Rectal smooth muscle tissue (tissue), 1 donor: Measurements from ENCODE around the gene TCF4.

Source experiments
- H3K27ac ChIP-seq: one replicate; pipeline ENCODE4 v1.7.0; 2013; ENCODE audit warnings: low read depth, low read length, inconsistent platforms
- H3K27me3 ChIP-seq: one replicate; pipeline ENCODE4 v1.7.0; 2013; ENCODE audit warnings: low read length; ENCODE audit not compliant: control insufficient read depth, insufficient read depth
- H3K36me3 ChIP-seq: one replicate; pipeline ENCODE4 v1.7.0; 2013; ENCODE audit warnings: low read length; ENCODE audit not compliant: control insufficient read depth, insufficient read depth
- H3K4me1 ChIP-seq: one replicate; pipeline ENCODE4 v1.7.0; 2013; ENCODE audit warnings: low read length; ENCODE audit not compliant: control insufficient read depth, insufficient read depth
- H3K4me3 ChIP-seq: one replicate; pipeline ENCODE4 v1.7.0; 2013; ENCODE audit warnings: low read length
- H3K9ac ChIP-seq: one replicate; pipeline ENCODE4 v1.7.0; 2013; ENCODE audit warnings: low read length

The TCF4 gene

GRCh38 chr18:55402731-55403405 is 185.1 kb downstream of the TCF4 start:
- peak overlapping the region; percentile 42 for H3K4me3 ChIP-seq
- H3K27ac ChIP-seq, result peak overlapping the region; percentile 45
- peaks cover 17% of the 10 kb centered on the region for H3K4me1 ChIP-seq

GRCh38 chr18:55401638-55402191 is 186.3 kb downstream of the TCF4 start:
- no peaks in the 10 kb centered on the region for H3K27me3 ChIP-seq
- peaks cover 17% of the 10 kb centered on the region for H3K4me1 ChIP-seq
- H3K36me3 ChIP-seq, result no peaks in the 10 kb centered on the region
- H3K27ac ChIP-seq, result peak overlapping the region; percentile 79
- H3K4me3 ChIP-seq, result peak overlapping the region; percentile 53
- H3K9ac ChIP-seq, result no peak overlapping the region

More at GRCh38 chr18:55402731-55403405, 185.1 kb downstream of the TCF4 start:
- H3K27me3 ChIP-seq, result no peaks in the 10 kb centered on the region
- H3K36me3 ChIP-seq, result no peaks in the 10 kb centered on the region
- H3K9ac ChIP-seq, result no peak overlapping the region

GRCh38 chr18:55400590-55401541 is 187.1 kb downstream of the TCF4 start:
- peak overlapping the region; percentile 53 for H3K4me3 ChIP-seq

GRCh38 chr18:55400081-55400480 is 187.9 kb downstream of the TCF4 start:
- Histone ChIP-seq H3K4me1 (peaks cover 10% of the 10 kb centered on the region), H3K27ac (peak overlapping the region; percentile 0), H3K36me3 (no peaks in the 10 kb centered on the region), H3K27me3 (no peaks in the 10 kb centered on the region), H3K9ac (no peak overlapping the region), H3K4me3 (no peak overlapping the region)

More at GRCh38 chr18:55400590-55401541, 187.1 kb downstream of the TCF4 start:
- Histone ChIP-seq H3K36me3 (no peaks in the 10 kb centered on the region), H3K4me1 (peaks cover 15% of the 10 kb centered on the region), H3K27ac (peak overlapping the region; percentile 79), H3K27me3 (no peaks in the 10 kb centered on the region), H3K9ac (no peak overlapping the region)

- H3K27ac ChIP-seq, result no peak overlapping the region
- H3K9ac ChIP-seq, result no peak overlapping the region
- no peaks in the 10 kb centered on the region for H3K36me3 ChIP-seq
- H3K4me1 ChIP-seq, result peaks cover 10% of the 10 kb centered on the region
- H3K27me3 ChIP-seq, result no peaks in the 10 kb centered on the region
- no peak overlapping the region for H3K4me3 ChIP-seq
Observed at GRCh38 chr18:55398858-55399257, 189.1 kb downstream of the TCF4 start.

GRCh38 chr18:55396979-55397378 is 191.0 kb downstream of the TCF4 start:
- no peak overlapping the region for H3K27ac ChIP-seq
- H3K27me3 ChIP-seq, result no peaks in the 10 kb centered on the region
- H3K4me1 ChIP-seq, result peaks cover 6% of the 10 kb centered on the region
- no peak overlapping the region for H3K4me3 ChIP-seq
- no peak overlapping the region for H3K9ac ChIP-seq
- no peaks in the 10 kb centered on the region for H3K36me3 ChIP-seq

GRCh38 chr18:55396267-55396905 is 191.6 kb downstream of the TCF4 start:
- H3K27ac ChIP-seq, result no peak overlapping the region
- no peaks in the 10 kb centered on the region for H3K36me3 ChIP-seq
- H3K4me1 ChIP-seq, result peaks cover 6% of the 10 kb centered on the region
- H3K4me3 ChIP-seq, result no peak overlapping the region
- H3K27me3 ChIP-seq, result no peaks in the 10 kb centered on the region
- H3K9ac ChIP-seq, result no peak overlapping the region

- Histone ChIP-seq H3K9ac (no peak overlapping the region), H3K4me1 (peaks cover 3% of the 10 kb centered on the region), H3K27ac (no peak overlapping the region), H3K36me3 (no peaks in the 10 kb centered on the region), H3K27me3 (no peaks in the 10 kb centered on the region), H3K4me3 (no peak overlapping the region)
Observed at GRCh38 chr18:55395799-55396198, 192.2 kb downstream of the TCF4 start.

DNA sequence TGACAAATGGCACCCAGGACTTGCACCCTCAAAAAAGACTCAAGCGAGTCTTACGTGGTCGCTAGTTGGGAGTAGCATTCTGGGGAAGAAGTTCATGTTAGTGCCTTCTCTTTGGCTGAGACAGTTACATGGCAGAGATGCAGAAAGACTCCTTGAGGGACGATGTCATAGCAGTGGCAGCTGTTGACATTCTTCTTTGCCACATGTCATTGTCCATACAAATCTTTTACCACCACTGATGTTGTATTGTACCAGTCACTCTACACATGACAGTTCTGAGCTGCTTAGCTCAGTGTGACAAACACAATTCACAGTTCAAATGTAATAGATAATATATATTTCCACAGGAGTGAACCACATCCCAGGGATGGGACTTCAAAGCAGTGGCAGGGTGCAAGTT is 197.1 kb downstream of the TCF4 start:
- no peaks in the 10 kb centered on the region for H3K4me1 ChIP-seq

GRCh38 chr18:55387139-55387984 is 200.6 kb downstream of the TCF4 start:
- Histone ChIP-seq H3K4me3 (no peak overlapping the region), H3K36me3 (no peaks in the 10 kb centered on the region), H3K4me1 (no peaks in the 10 kb centered on the region), H3K9ac (no peak overlapping the region), H3K27me3 (no peaks in the 10 kb centered on the region), H3K27ac (no peak overlapping the region)

More for the DNA sequence above, 197.1 kb downstream of the TCF4 start:
- H3K27ac ChIP-seq, result no peak overlapping the region
- H3K27me3 ChIP-seq, result no peaks in the 10 kb centered on the region
- H3K4me3 ChIP-seq, result no peak overlapping the region
- no peak overlapping the region for H3K9ac ChIP-seq
- no peaks in the 10 kb centered on the region for H3K36me3 ChIP-seq

- no peaks in the 10 kb centered on the region for H3K4me1 ChIP-seq
- H3K27ac ChIP-seq, result no peak overlapping the region
Observed at GRCh38 chr18:55386545-55386944, 201.4 kb downstream of the TCF4 start.

More at GRCh38 chr18:55386545-55386944, 201.4 kb downstream of the TCF4 start:
- Histone ChIP-seq H3K4me3 (no peak overlapping the region), H3K36me3 (no peaks in the 10 kb centered on the region), H3K9ac (no peak overlapping the region), H3K27me3 (no peaks in the 10 kb centered on the region)
